HG02852 (cell line): ENCODE results near the gene FMO1.
"Not testable (repeated sequence)": the region's sequence is repeated elsewhere in the genome, so short reads cannot be mapped to it uniquely, and the experiment has no call there.

Experiments
- ATAC-seq: cut with Tn5 transposase; IDR thresholded peaks from one replicate; pipeline ENCODE4 v1.9.1; 2021; ENCODE audit warnings: mild to moderate bottlenecking, moderate library complexity; ENCODE audit not compliant: unreplicated experiment

FMO1 gene, protein sequence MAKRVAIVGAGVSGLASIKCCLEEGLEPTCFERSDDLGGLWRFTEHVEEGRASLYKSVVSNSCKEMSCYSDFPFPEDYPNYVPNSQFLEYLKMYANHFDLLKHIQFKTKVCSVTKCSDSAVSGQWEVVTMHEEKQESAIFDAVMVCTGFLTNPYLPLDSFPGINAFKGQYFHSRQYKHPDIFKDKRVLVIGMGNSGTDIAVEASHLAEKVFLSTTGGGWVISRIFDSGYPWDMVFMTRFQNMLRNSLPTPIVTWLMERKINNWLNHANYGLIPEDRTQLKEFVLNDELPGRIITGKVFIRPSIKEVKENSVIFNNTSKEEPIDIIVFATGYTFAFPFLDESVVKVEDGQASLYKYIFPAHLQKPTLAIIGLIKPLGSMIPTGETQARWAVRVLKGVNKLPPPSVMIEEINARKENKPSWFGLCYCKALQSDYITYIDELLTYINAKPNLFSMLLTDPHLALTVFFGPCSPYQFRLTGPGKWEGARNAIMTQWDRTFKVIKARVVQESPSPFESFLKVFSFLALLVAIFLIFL

GRCh38 chr1:171248302-171248701, at the start of gene FMO1:
Gene FMO1 (plus strand): TSS chr1:171248494. CDS start chr1:171258088, 9,594 bp downstream.
- no peak for ATAC-seq

DNA sequence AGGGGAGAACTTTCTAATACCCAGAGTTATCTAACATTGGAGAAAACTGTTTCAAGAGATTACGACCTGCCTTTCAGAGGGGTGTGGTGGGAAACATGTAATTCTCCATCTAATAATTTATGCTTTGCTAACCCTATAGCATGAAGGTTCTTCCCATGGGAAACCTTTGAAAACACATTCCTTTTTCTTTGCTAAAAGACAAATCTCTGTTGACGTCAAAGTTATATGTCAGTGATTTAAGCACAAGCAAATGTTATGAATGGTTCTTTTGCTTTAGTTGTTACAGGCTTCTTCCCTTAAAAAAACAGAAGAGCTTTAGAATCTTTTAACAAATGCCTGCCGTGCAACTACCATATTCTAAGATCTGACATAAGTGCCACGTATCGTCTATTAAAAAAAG, 44.0 kb upstream of the FMO1 start:
- no peak for ATAC-seq

GRCh38 chr1:171206204-171206977, 41.9 kb upstream of the FMO1 start:
- ATAC-seq, result no peak

GRCh38 chr1:171206978-171207355, 41.3 kb upstream of the FMO1 start:
- no peak for ATAC-seq

GRCh38 chr1:171207377-171207776, 40.9 kb upstream of the FMO1 start:
- no peak for ATAC-seq

GRCh38 chr1:171210355-171210754, 37.9 kb upstream of the FMO1 start:
- no peak for ATAC-seq

GRCh38 chr1:171212607-171213351, 35.5 kb upstream of the FMO1 start:
- no peak for ATAC-seq

- no peak for ATAC-seq
Measured at GRCh38 chr1:171213559-171214454, 34.5 kb upstream of the FMO1 start.

GRCh38 chr1:171217658-171218443, 30.4 kb upstream of the FMO1 start:
- ATAC-seq, result no peak

DNA sequence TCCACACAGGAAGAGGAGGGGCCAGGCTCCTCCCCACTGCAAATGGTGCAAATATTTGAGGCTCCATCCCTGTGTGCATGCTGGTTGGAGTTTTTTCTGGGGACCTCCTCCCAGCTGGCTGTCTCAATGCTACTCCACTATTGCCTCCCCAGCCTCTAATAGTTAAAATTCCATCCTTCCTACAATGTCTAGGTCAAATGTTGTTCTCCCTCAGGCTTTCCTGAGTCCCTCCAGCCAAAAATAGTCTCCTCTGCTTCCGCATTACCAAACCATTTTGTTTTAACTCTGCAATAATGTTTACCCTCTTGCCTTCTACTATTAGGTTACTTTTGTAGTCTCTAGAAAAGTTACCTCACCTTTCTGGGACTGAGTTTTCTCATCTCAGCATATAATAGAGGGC, 29.6 kb upstream of the FMO1 start:
- no peak for ATAC-seq

DNA sequence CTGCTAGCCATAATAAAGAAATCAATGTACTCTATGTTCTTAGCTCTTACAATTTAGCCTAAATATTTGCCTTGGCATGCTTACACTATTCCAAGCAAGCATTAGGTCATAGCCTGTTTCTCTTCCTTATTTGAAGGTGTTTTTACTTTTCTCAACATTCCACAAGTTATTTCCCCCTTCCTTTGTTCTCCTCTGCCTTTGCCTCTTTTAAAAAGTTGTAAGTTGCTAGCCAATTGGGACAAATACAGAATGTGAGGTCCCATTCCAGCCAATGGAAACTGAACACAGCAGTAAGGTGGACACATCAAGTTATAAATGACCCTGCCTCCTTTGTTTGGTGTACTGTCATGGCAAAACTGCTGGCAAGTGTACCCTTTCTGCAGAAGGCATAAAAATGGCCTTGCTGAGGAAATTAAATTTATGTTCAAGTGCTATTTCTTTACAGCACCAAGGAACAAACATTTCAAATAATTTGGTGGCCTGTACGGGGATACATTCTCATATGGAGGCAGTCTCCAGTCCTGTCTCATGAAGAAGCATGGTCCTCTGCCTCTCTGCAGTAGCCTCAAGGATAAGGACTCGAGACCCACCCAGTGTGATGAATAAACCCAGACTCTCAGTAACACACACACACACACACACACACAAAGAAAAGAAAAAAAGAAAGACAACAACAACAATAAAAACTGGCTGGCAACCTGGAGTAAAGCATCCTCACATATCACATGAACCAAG, 28.8 kb upstream of the FMO1 start:
- no peak for ATAC-seq

- no peak for ATAC-seq
Measured at GRCh38 chr1:171220081-171220420, 28.2 kb upstream of the FMO1 start.

- ATAC-seq, result no peak
Measured at GRCh38 chr1:171220581-171221054, 27.7 kb upstream of the FMO1 start.

DNA sequence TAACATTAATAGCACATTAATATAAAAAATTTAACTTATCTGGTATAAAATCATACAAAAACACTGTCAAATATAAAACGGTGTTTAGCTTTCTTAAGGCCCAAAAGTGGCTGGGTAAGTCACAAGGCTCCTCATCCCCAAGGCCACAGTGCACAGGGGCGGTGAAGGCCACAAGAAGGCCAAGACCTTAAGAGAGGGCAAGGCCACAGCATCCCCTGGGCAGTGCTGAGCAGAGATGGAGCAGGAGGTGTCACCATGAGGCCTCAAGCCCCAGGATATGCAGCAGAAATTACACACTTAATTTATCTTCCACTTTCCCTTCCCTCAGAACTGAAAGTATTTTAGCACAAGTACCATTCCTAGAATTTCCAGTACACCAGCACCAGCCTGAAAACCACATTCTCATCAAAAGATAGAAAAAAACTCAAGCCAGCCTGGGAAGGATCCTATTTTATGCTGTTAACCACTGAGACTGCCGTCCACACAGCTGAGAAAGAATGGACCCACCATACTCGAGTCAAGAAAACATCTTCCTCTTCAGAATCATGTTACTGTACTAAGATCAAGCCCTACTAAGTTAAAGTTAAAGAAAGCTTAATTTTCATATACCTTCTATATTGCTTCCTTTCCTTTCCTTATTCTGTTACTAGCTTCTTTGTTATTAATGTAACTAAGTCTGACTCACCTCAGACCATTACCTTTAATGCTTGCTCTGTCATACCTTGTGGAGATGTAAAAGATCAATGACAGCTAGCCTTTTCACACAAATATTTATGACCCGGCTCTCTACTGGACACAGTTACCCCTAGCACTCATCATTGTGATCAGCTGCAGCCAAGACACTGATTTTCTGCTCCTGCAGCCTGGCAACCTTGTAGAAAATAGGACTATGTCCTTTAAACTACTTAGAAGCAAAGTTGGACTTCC, 26.4 kb upstream of the FMO1 start:
- ATAC-seq, result no peak

DNA sequence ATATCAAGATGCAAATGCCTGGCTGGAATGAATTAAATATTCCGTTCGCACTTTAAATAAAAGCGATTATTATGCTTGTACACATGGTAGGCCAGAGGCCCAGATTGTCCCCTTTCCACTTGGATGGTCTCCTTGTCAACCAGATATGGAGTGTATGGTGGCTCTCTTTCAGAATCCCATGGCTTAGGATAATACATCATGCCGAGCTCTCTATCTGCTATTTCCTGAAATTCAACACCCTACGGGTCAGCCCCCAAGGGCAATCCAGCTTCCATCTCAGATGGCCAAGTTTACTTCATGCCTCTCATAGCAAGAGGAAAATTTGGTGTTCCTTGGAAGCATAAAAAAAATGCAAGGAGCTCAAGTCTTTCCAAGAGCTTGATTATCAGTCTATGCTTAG, 25.4 kb upstream of the FMO1 start:
- ATAC-seq, result no peak

GRCh38 chr1:171224257-171224656, 24.0 kb upstream of the FMO1 start:
- ATAC-seq, result not testable (repeated sequence)

DNA sequence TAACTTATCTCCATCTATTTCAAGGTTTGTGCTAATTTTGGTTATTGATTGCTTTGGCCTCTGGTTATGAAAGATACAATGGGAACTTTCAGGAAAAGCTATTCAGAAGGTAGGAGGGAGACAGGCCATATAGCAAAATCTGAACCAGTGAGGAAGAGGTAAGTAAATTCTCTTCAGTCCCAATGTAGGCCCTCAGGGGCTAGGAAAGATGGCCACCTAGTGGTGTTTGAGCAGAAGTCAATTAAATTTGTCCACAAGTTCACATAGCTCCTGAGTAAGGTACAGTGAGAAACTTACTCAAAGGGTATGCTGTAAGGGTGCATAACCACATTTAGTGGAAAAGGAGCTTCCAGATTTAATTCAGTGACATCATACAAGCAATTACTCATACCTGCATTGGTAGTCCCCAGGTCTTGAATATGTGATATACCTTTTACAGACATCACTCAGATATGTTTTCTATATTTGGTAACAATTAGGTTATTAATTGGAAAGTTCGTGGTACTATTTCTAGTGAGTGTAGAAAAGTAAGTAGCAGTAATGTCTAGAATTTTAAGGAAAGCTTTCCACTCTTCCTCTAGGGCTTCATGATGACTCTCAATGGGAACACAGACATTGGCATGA, 21.4 kb upstream of the FMO1 start:
- peak; percentile 91 for ATAC-seq
